BJ (cell line): Measurements from ENCODE around the gene PRDM8. TPM values are rescaled to one million over a fixed set of nuclear protein-coding genes. Genes with fewer than 3 reads are reported as not detected.

Source experiments
- CTCF ChIA-PET: fragments of 350-600 bp; formaldehyde crosslinking; extraction: SDS; loops from one replicate; lab custom pipeline; 2021; ENCODE audit warnings: antibody characterized with exemption, inconsistent platforms; lab: Yijun Ruan, JAX
- POLR2A ChIA-PET: fragments of 300-600 bp; sonication (Branson Sonifier 250); formaldehyde crosslinking; extraction: SDS; loops from one replicate; lab custom pipeline; 2021; ENCODE audit warnings: antibody characterized with exemption; lab: Charles Lee
- DNase-seq: peaks from one replicate; pipeline ENCODE4 v3.0.0-alpha.2; 2011; ENCODE audit warnings: low read depth
- H3K27me3 ChIP-seq: 2 replicates; pipeline ENCODE4 v1.6.0; 2011; ENCODE audit warnings: low read length; ENCODE audit not compliant: control insufficient read depth, insufficient read depth
- H3K36me3 ChIP-seq: 2 replicates; pipeline ENCODE4 v1.5.1; 2011; ENCODE audit warnings: low read length; ENCODE audit not compliant: control insufficient read depth, insufficient read depth
- H3K4me3 ChIP-seq: 2 replicates; pipeline ENCODE4 v1.5.1; 2011; ENCODE audit warnings: low read depth, mild to moderate bottlenecking, control low read depth, low read length
- polyA plus RNA-seq: library from polyadenylated mRNA; depleted of rRNA; stranded (reverse); fragments of >200 nt; gene quantifications from 2 replicates; pipeline ENCODE4 v1.2.3, GENCODE V29; 2011
- TF ChIP-seq, protein P1 (sequence below): IDR thresholded peaks from 2 replicates; pipeline ENCODE4 v1.5.1; 2011; ENCODE audit warnings: low read depth, mild to moderate bottlenecking, control low read depth, inconsistent platforms, low read length, moderate library complexity; ENCODE audit not compliant: insufficient read depth

Gene PRDM8
- polyA plus RNA-seq, 1 experiment = 2.7 TPM

DNA sequence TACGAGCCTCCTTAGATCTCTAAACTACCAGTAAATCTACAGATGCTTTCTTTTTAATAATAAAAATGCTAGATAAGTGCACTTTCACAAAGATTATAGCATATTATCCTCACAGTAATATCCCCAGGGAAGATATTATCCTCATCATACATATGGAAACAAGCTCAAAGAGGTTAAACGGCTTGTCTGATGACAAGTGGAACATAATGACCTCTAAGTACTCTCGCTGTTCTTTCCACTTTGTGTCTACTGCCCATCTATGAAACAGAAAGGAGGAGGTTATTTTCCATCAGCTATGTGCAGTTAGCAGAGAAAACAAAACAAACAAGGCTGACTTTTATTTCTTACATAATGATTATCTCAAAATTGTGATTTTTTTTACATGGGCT is 42.8 kb upstream of the PRDM8 start:
- H3K27me3 ChIP-seq = no peaks in the 10 kb centered on the region
- POLR2A ChIA-PET = interaction anchor here (0.6 to 0.9 kb wide), 2 partner anchors 12 to 1309 kb away, joined by 3 to 4 read pairs; no protein-coding TSS in a partner anchor
- CTCF ChIA-PET = no interaction called here
- no peak for DNase-seq
- H3K36me3 ChIP-seq = no peaks in the 10 kb centered on the region
- TF ChIP-seq, protein P1, sequence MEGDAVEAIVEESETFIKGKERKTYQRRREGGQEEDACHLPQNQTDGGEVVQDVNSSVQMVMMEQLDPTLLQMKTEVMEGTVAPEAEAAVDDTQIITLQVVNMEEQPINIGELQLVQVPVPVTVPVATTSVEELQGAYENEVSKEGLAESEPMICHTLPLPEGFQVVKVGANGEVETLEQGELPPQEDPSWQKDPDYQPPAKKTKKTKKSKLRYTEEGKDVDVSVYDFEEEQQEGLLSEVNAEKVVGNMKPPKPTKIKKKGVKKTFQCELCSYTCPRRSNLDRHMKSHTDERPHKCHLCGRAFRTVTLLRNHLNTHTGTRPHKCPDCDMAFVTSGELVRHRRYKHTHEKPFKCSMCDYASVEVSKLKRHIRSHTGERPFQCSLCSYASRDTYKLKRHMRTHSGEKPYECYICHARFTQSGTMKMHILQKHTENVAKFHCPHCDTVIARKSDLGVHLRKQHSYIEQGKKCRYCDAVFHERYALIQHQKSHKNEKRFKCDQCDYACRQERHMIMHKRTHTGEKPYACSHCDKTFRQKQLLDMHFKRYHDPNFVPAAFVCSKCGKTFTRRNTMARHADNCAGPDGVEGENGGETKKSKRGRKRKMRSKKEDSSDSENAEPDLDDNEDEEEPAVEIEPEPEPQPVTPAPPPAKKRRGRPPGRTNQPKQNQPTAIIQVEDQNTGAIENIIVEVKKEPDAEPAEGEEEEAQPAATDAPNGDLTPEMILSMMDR = no peak
- H3K4me3 ChIP-seq = no peak overlapping the region

- H3K27me3 ChIP-seq = no peaks in the 10 kb centered on the region
- POLR2A ChIA-PET = no interaction called here
- no peak for DNase-seq
- TF ChIP-seq, protein P1 = no peak
- H3K4me3 ChIP-seq = no peak overlapping the region
- no peaks in the 10 kb centered on the region for H3K36me3 ChIP-seq
- CTCF ChIA-PET = interaction anchor here (0.6 kb wide), 1 partner anchor 1612 kb away, joined by 3 read pairs; no protein-coding TSS in a partner anchor
These were observed 41.9 kb upstream of the PRDM8 start for GRCh38 chr4:80155316-80155982.

DNA sequence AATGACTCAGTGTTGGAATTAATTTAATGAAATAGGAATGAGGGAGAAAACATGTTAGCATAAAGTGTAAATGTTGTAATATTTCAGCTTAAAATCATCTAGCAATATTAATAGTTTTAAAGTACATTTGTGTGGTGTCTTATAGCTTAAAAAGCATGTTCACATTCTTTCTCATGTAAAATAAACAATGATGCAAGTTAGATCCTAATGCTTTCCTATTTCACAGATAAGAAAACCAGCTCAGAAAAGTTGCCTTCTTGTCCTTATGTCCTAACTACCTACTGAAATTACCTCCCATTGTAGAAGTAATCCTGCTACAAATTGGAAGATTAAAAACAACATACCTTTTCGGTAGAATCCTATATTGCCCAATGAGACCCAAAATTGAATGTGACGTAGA is 40.9 kb upstream of the PRDM8 start:
- H3K27me3 ChIP-seq = no peaks in the 10 kb centered on the region
- CTCF ChIA-PET = interaction anchor here (1.0 to 1.2 kb wide), 2 partner anchors 10 to 46 kb away, joined by 3 to 5 read pairs; no protein-coding TSS in a partner anchor
- no peak overlapping the region for H3K4me3 ChIP-seq
- no peaks in the 10 kb centered on the region for H3K36me3 ChIP-seq
- TF ChIP-seq, protein P1 = no peak
- POLR2A ChIA-PET = no interaction called here
- no peak for DNase-seq

GRCh38 chr4:80161413-80162058 is 35.8 kb upstream of the PRDM8 start:
- H3K36me3 ChIP-seq = no peaks in the 10 kb centered on the region
- no peak for DNase-seq
- no peak overlapping the region for H3K4me3 ChIP-seq
- ChIA-PET CTCF (interaction anchor here (1.3 kb wide), 1 partner anchor 9 kb away, joined by 5 read pairs; no protein-coding TSS in a partner anchor), POLR2A (no interaction called here)
- H3K27me3 ChIP-seq = no peaks in the 10 kb centered on the region
- TF ChIP-seq, protein P1 = no peak

GRCh38 chr4:80162418-80162817 is 34.9 kb upstream of the PRDM8 start:
- Histone ChIP-seq H3K27me3 (no peaks in the 10 kb centered on the region), H3K4me3 (no peak overlapping the region), H3K36me3 (no peaks in the 10 kb centered on the region)
- CTCF ChIA-PET = no interaction called here
- POLR2A ChIA-PET = no interaction called here
- TF ChIP-seq, protein P1 = no peak
- DNase-seq = no peak
